Activated naive CD4-positive, alpha-beta T cell treated with anti-CD3 and anti-CD28 coated beads, Interleukin-2, amount 50 U/mL, for 72 hours (primary cell): ENCODE measurements around the gene MLLT10. TPM values are rescaled to one million over a fixed set of nuclear protein-coding genes. Genes with fewer than 3 reads are reported as not detected.
"Not testable (repeated sequence)": the region's sequence is repeated elsewhere in the genome, so short reads cannot be mapped to it uniquely, and the experiment has no call there.

Experiments
- ATAC-seq, 2 donors: fragments of 150-1000 bp; cut with Tn5 transposase; 2 replicates each; pipeline ENCODE4 v1.10.0; 2021; ENCODE audit warnings: mild to moderate bottlenecking in 2 of 2, moderate library complexity in 2 of 2
- DNase-seq, 2 donors: peaks; one replicate each; pipeline ENCODE4 v3.0.0; 2021 to 2022; ENCODE audit warnings: low spot score in 2 of 2
- H3K27ac Mint-ChIP-seq, 2 donors: one replicate each; pipeline ENCODE4 v1.8.0; 2022; ENCODE audit warnings: mild to moderate bottlenecking in 2 of 2, mixed read lengths in 2 of 2
- H3K36me3 Mint-ChIP-seq, 2 donors: one replicate each; pipeline ENCODE4 v1.8.0; 2022; ENCODE audit warnings: mixed read lengths in 2 of 2
- H3K9me3 Mint-ChIP-seq, 2 donors: one replicate each; pipeline ENCODE4 v1.8.0; 2022; ENCODE audit warnings: mixed read lengths in 2 of 2
- total RNA-seq, 2 donors: library from RNA; stranded (reverse); gene quantifications; one replicate each; pipeline ENCODE4 v1.2.3, GENCODE V29; 2022

The MLLT10 gene
- total RNA-seq, 2 donors from 2014 or later: 20.1 to 46.4 TPM

- Mint-ChIP-seq H3K36me3 (peaks cover 17 to 38% of the 10 kb centered on the region in 2 donors), H3K27ac (peak overlapping the region in 1 of 2 donors; percentile 38), H3K9me3 (peaks cover 6% of the 10 kb centered on the region in 2 donors)
- ATAC-seq (no peak), DNase-seq (no peak)
Observed at GRCh38 chr10:21705828-21706176, 171.8 kb downstream of the MLLT10 start.

GRCh38 chr10:21707498-21707897 lies 173.5 kb downstream of the MLLT10 start:
- Mint-ChIP-seq H3K36me3 (peaks cover 12 to 24% of the 10 kb centered on the region in 2 donors), H3K9me3 (no peaks in the 10 kb centered on the region), H3K27ac (no peak overlapping the region)
- no peak for DNase-seq
- peak; percentile 31 to 56 for ATAC-seq

GRCh38 chr10:21712975-21713374 lies 178.9 kb downstream of the MLLT10 start:
- DNase-seq (no peak), ATAC-seq (no peak)
- no peaks in the 10 kb centered on the region for H3K9me3 Mint-ChIP-seq
- peaks cover 17 to 20% of the 10 kb centered on the region in 2 donors for H3K36me3 Mint-ChIP-seq
- no peak overlapping the region for H3K27ac Mint-ChIP-seq

GRCh38 chr10:21715531-21716195 lies 181.6 kb downstream of the MLLT10 start:
- DNase-seq (no peak), ATAC-seq (no peak)
- H3K36me3 Mint-ChIP-seq: peaks cover 7 to 11% of the 10 kb centered on the region in 2 donors
- H3K27ac Mint-ChIP-seq: no peak overlapping the region
- no peaks in the 10 kb centered on the region for H3K9me3 Mint-ChIP-seq

- H3K9me3 Mint-ChIP-seq, DNase-seq, ATAC-seq: not testable (repeated sequence)
- Mint-ChIP-seq H3K27ac (peak overlapping the region; percentile 39 to 47), H3K36me3 (peaks cover 7 to 11% of the 10 kb centered on the region in 2 donors)
Observed at GRCh38 chr10:21717437-21718054, 183.5 kb downstream of the MLLT10 start.

GRCh38 chr10:21719502-21719901 lies 185.5 kb downstream of the MLLT10 start:
- no peak for DNase-seq
- Mint-ChIP-seq H3K27ac (no peak overlapping the region), H3K9me3 (no peaks in the 10 kb centered on the region), H3K36me3 (peaks cover 0 to 6% of the 10 kb centered on the region in 2 donors)
- no peak for ATAC-seq

- H3K27ac Mint-ChIP-seq: no peak overlapping the region
- H3K9me3 Mint-ChIP-seq: no peaks in the 10 kb centered on the region
- ATAC-seq (no peak), DNase-seq (no peak)
- H3K36me3 Mint-ChIP-seq: peaks cover 0 to 4% of the 10 kb centered on the region in 2 donors
Observed at GRCh38 chr10:21720090-21720489, 186.1 kb downstream of the MLLT10 start.

GRCh38 chr10:21721000-21721665 lies 187.1 kb downstream of the MLLT10 start:
- H3K36me3 Mint-ChIP-seq: no peaks in the 10 kb centered on the region
- DNase-seq (no peak), ATAC-seq (no peak)
- H3K27ac Mint-ChIP-seq: no peak overlapping the region
- no peaks in the 10 kb centered on the region for H3K9me3 Mint-ChIP-seq

- DNase-seq: no peak
- peaks cover 0 to 2% of the 10 kb centered on the region in 2 donors for H3K36me3 Mint-ChIP-seq
- no peaks in the 10 kb centered on the region for H3K9me3 Mint-ChIP-seq
- H3K27ac Mint-ChIP-seq: no peak overlapping the region
- no peak for ATAC-seq
Observed at GRCh38 chr10:21722209-21722608, 188.2 kb downstream of the MLLT10 start.

- DNase-seq (no peak), ATAC-seq (no peak)
- Mint-ChIP-seq H3K36me3 (peaks cover 0 to 6% of the 10 kb centered on the region in 2 donors), H3K9me3 (no peaks in the 10 kb centered on the region), H3K27ac (no peak overlapping the region)
Observed at GRCh38 chr10:21724020-21724589, 190.1 kb downstream of the MLLT10 start.

GRCh38 chr10:21724687-21725367 lies 190.8 kb downstream of the MLLT10 start:
- peak in 1 of 2 donors; percentile 49 for DNase-seq
- H3K36me3 Mint-ChIP-seq: peaks cover 0 to 6% of the 10 kb centered on the region in 2 donors
- H3K27ac Mint-ChIP-seq: no peak overlapping the region

GRCh38 chr10:21726601-21727225 lies 192.7 kb downstream of the MLLT10 start:
- H3K27ac Mint-ChIP-seq: no peak overlapping the region
- no peak for DNase-seq
- ATAC-seq: no peak
- peaks cover 4 to 6% of the 10 kb centered on the region in 2 donors for H3K36me3 Mint-ChIP-seq
- no peaks in the 10 kb centered on the region for H3K9me3 Mint-ChIP-seq

More at GRCh38 chr10:21724687-21725367, 190.8 kb downstream of the MLLT10 start:
- H3K9me3 Mint-ChIP-seq: no peaks in the 10 kb centered on the region
- ATAC-seq: peak; percentile 40 to 70

- ATAC-seq: no peak
- peaks cover 4 to 6% of the 10 kb centered on the region in 2 donors for H3K36me3 Mint-ChIP-seq
- DNase-seq: no peak
- no peaks in the 10 kb centered on the region for H3K9me3 Mint-ChIP-seq
- H3K27ac Mint-ChIP-seq: no peak overlapping the region
Observed at GRCh38 chr10:21727452-21728168, 193.6 kb downstream of the MLLT10 start.

- Mint-ChIP-seq H3K9me3 (no peaks in the 10 kb centered on the region), H3K27ac (no peak overlapping the region), H3K36me3 (peaks cover 4 to 6% of the 10 kb centered on the region in 2 donors)
- DNase-seq: no peak
- no peak for ATAC-seq
Observed at GRCh38 chr10:21728618-21729017, 194.6 kb downstream of the MLLT10 start.

- no peaks in the 10 kb centered on the region for H3K9me3 Mint-ChIP-seq
- no peak overlapping the region for H3K27ac Mint-ChIP-seq
- ATAC-seq (peak; percentile 66 to 83), DNase-seq (peak in 1 of 2 donors; percentile 44)
- peaks cover 9 to 15% of the 10 kb centered on the region in 2 donors for H3K36me3 Mint-ChIP-seq
Observed at GRCh38 chr10:21732067-21732772, 198.2 kb downstream of the MLLT10 start.
